ENCODE measurements around the gene SNCAIP. TPM values are rescaled to one million over a fixed set of nuclear protein-coding genes. Genes with fewer than 3 reads are reported as not detected.

The SNCAIP gene
- 1.3 and 3.3 TPM in 2 replicates for total RNA-seq

GRCh38 chr5:122311961-122312590, at the start of gene SNCAIP:
Gene SNCAIP (plus strand): TSS chr5:122312237. CDS start chr5:122391135, 78,898 bp downstream.

Other genes starting within 250 kb of the SNCAIP start
- 38.8 and 46.7 TPM in 2 replicates for gene LOX, start 234.0 kb upstream of the SNCAIP start, total RNA-seq
- gene ZNF474, start 182.7 kb upstream of the SNCAIP start, total RNA-seq: under 0.01 and 0.17 TPM in 2 replicates

Data from bronchus fibroblast of lung (primary cell).